ENCODE measurements around the gene STIMATE. TPM values are rescaled to one million over a fixed set of nuclear protein-coding genes. Genes with fewer than 3 reads are reported as not detected.

Gene STIMATE
- total and polyA plus RNA-seq, 12 donors: 4.0 to 9.7 (median 6.9) TPM

DNA sequence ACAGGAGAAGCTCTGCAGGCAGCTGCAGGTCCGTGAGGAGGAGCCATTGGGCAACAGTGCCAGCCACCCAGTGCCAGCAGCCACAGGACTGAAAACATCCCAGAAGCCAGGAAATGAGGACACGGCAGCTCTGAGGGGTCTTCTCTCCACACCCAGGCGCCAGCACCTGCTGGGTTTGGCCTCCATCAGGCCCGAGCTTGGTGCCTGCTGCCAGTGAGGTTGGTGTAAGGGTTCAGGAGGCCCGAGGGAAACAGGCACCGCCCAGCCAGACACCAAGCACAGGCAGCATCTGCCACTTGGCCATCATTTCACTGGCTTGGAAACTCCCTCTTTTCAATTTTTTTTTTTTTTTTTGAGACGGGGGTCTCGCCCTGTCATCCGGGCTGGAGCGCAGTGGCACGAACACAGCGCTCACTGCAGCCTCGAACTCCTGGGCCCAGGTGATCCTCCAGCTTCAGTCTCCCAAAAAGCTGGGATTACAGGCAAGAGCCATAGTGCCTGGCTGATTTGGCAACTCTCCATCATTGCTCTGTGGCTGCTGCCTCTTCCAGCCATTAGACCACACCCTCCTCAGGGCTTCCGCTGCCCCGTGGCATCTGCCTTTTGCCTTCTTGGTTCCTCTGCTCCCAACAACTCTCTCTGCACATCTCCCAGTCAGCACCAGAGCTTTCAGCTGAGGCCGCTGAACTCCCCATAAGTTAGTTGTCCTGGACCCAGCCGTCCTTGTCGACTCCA lies 104.2 kb downstream of the STIMATE start:
- H3K27me3 ChIP-seq: peaks cover 0 to 3% (median 0%) of the 10 kb centered on the region in 7 donors
- no peaks in the 10 kb centered on the region for H3K4me1 ChIP-seq
- DNase-seq (no peak), ATAC-seq (no peak)
- no peaks in the 10 kb centered on the region for H3K36me3 ChIP-seq
- intact Hi-C loops (cut with DNase I): no loop called here
- no peak for TF ChIP-seq CTCF (IDR thresholded peaks at IDR 0.05)
- no peak overlapping the region for H3K27ac ChIP-seq
- no peak overlapping the region for H3K4me3 ChIP-seq
- 80 to 86% methylated on average over 18 of the region's 18 CpGs for WGBS, 2 donors
- no peaks in the 10 kb centered on the region for H3K9me3 ChIP-seq

DNA sequence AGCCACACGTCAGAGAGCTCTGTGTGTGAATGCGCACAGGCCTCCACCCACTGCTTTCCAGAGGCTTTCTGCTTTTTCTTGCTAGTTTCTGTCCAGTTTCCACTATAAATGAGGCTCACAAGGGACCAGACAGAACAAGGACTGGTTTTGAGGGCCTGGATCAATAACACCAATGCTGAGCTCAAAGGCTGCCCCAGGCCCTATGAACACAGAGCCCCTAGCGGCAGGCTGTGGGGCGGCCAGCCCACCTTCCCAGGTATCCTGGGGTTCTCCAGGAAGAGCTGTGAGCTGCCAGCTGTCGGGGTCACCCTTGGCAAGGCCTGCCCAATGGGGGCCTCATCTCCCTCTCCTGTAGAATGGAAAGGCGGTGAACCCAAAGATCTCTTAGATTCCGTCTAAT lies 104.9 kb downstream of the STIMATE start:
- Histone ChIP-seq H3K27me3 (peaks cover 0 to 3% (median 0%) of the 10 kb centered on the region in 7 donors), H3K4me1 (no peaks in the 10 kb centered on the region), H3K36me3 (no peaks in the 10 kb centered on the region), H3K4me3 (no peak overlapping the region), H3K9me3 (no peaks in the 10 kb centered on the region), H3K27ac (no peak overlapping the region)
- ATAC-seq (no peak), DNase-seq (no peak)
- 83 to 88% methylated on average over 7 of the region's 7 CpGs for WGBS, 2 donors
- intact Hi-C loops (cut with DNase I): no loop called here
- TF ChIP-seq CTCF (IDR thresholded peaks at IDR 0.05): no peak

DNA sequence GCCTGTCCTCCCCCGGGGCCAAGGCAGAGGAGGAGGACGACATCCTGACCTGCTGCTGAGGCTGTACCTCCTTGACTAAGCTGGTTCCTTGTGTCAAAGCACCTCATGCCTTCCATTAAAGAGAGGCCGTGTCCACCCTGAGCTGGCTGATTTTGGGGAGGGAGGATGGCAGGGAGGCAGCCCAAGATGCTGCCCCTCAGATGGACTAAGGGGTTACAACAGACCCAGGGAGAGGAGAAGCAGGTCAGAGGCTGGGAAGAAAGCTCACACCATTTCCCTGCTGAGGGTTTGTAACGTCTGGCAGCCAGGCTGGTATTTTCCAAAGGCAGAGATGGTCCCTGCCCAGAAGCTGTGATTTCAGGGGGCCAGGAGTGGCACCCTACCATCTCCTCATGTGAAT lies 105.4 kb downstream of the STIMATE start:
- Histone ChIP-seq H3K4me3 (no peak overlapping the region), H3K36me3 (no peaks in the 10 kb centered on the region), H3K27me3 (peaks cover 0 to 3% (median 0%) of the 10 kb centered on the region in 7 donors), H3K27ac (no peak overlapping the region), H3K9me3 (no peaks in the 10 kb centered on the region), H3K4me1 (no peaks in the 10 kb centered on the region)
- intact Hi-C loops (cut with DNase I): no loop called here
- DNase-seq: no peak
- WGBS, 2 donors: 78 to 82% methylated on average over 4 of the region's 4 CpGs
- no peak for ATAC-seq
- no peak for TF ChIP-seq CTCF (IDR thresholded peaks at IDR 0.05)

GRCh38 chr3:52791366-52791765 lies 106.0 kb downstream of the STIMATE start:
- no peak for TF ChIP-seq CTCF (IDR thresholded peaks at IDR 0.05)
- DNase-seq (no peak), ATAC-seq (no peak)
- Histone ChIP-seq H3K4me1 (no peaks in the 10 kb centered on the region), H3K27ac (no peak overlapping the region), H3K27me3 (peaks cover 0 to 3% (median 0%) of the 10 kb centered on the region in 7 donors), H3K9me3 (no peaks in the 10 kb centered on the region), H3K4me3 (no peak overlapping the region), H3K36me3 (no peaks in the 10 kb centered on the region)
- 85 to 87% methylated on average over 12 of the region's 12 CpGs for WGBS, 2 donors
- intact Hi-C loops (cut with DNase I): no loop called here
